Upper lobe of right lung (tissue), 1 donor: Measurements from ENCODE around the gene COQ3. TPM values are rescaled to one million over a fixed set of nuclear protein-coding genes. Genes with fewer than 3 reads are reported as not detected.

ENCODE experiments used
- ATAC-seq: fragments of 200-7000 bp; cut with Tn5 transposase; one replicate; pipeline ENCODE4 v1.9.1; 2020; ENCODE audit warnings: mild to moderate bottlenecking, moderate library complexity
- DNase-seq: peaks from one replicate; pipeline ENCODE4 v3.0.0-alpha.2; 2020
- H3K27ac ChIP-seq: fragments of 200-600 bp; one replicate; pipeline ENCODE4 v1.8.0; 2022
- H3K27me3 ChIP-seq: fragments of 200-600 bp; one replicate; pipeline ENCODE4 v1.8.0; 2022; ENCODE audit warnings: mild to moderate bottlenecking
- H3K36me3 ChIP-seq: fragments of 200-600 bp; one replicate; pipeline ENCODE4 v1.8.0; 2022
- H3K4me1 ChIP-seq: fragments of 200-600 bp; one replicate; pipeline ENCODE4 v1.8.0; 2022
- H3K4me3 ChIP-seq: fragments of 200-600 bp; one replicate; pipeline ENCODE4 v1.8.0; 2022; ENCODE audit warnings: mild to moderate bottlenecking
- H3K9me3 ChIP-seq: fragments of 200-600 bp; one replicate; pipeline ENCODE4 v1.8.0; 2022
- intact Hi-C: fragments of 100-400 bp; cut with DNase I; formaldehyde crosslinking; loops from one replicate; pipeline ENCODE4 v1.11.0; 2022
- total RNA-seq: library from RNA; stranded (reverse); fragmentation: NEBNext Ultra II Directional; extraction: Animal tissue kit (Norgen Biotek cat#: 25700); gene quantifications from one replicate; pipeline ENCODE4 v1.2.1, GENCODE V29; 2021
- TF ChIP-seq, protein P1 (sequence below): fragments of 200-600 bp; IDR thresholded peaks from one replicate; pipeline ENCODE4 v1.8.0; 2022; ENCODE audit warnings: antibody characterized with exemption
- donor health status: DM: no; HTN: yes; CAD: no; lungs with severe emphysema.

The COQ3 gene
- total RNA-seq, 1 donor from 2014 or later = 3.9 TPM

- peaks cover 33% of the 10 kb centered on the region for H3K27me3 ChIP-seq
- H3K4me3 ChIP-seq = no peak overlapping the region
- no peaks in the 10 kb centered on the region for H3K4me1 ChIP-seq
- H3K9me3 ChIP-seq = no peaks in the 10 kb centered on the region
- H3K27ac ChIP-seq = no peak overlapping the region
- no peak for ATAC-seq
- intact Hi-C loops = no loop called here
- no peak for DNase-seq
- TF ChIP-seq, protein P1, sequence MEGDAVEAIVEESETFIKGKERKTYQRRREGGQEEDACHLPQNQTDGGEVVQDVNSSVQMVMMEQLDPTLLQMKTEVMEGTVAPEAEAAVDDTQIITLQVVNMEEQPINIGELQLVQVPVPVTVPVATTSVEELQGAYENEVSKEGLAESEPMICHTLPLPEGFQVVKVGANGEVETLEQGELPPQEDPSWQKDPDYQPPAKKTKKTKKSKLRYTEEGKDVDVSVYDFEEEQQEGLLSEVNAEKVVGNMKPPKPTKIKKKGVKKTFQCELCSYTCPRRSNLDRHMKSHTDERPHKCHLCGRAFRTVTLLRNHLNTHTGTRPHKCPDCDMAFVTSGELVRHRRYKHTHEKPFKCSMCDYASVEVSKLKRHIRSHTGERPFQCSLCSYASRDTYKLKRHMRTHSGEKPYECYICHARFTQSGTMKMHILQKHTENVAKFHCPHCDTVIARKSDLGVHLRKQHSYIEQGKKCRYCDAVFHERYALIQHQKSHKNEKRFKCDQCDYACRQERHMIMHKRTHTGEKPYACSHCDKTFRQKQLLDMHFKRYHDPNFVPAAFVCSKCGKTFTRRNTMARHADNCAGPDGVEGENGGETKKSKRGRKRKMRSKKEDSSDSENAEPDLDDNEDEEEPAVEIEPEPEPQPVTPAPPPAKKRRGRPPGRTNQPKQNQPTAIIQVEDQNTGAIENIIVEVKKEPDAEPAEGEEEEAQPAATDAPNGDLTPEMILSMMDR = no peak
- H3K36me3 ChIP-seq = no peaks in the 10 kb centered on the region
Measured at GRCh38 chr6:99356641-99357040, 37.4 kb downstream of the COQ3 start.

- Histone ChIP-seq H3K36me3 (no peaks in the 10 kb centered on the region), H3K9me3 (no peaks in the 10 kb centered on the region), H3K4me3 (no peak overlapping the region), H3K27me3 (peaks cover 36% of the 10 kb centered on the region), H3K4me1 (no peaks in the 10 kb centered on the region), H3K27ac (no peak overlapping the region)
- TF ChIP-seq, protein P1 = no peak
- DNase-seq = no peak
- ATAC-seq = no peak
- intact Hi-C loops = no loop called here
Measured at GRCh38 chr6:99354983-99355382, 39.0 kb downstream of the COQ3 start.

DNA sequence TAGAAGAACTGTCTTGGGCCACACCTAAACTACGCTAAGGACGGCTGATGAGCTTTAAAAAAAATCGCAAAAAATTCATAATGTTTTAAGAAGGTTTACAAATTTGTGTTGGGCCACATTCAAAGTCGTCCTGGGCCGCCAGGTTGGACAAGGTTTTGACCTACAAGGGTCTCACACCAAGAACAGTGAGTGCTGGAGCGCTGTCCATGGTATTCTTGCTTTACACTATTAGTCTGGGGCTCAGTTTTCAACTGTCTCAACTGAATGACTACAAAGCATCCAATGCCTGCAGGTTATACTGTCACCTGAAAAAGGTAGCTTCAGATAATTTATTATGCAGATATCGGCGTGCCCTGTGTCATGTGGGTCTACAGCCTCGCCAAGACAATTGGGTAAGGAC lies 40.9 kb downstream of the COQ3 start:
- TF ChIP-seq, protein P1 = no peak
- DNase-seq (no peak), ATAC-seq (no peak)
- H3K27me3 ChIP-seq = peaks cover 38% of the 10 kb centered on the region
- no peak overlapping the region for H3K27ac ChIP-seq
- intact Hi-C loops = no loop called here
- H3K9me3 ChIP-seq = no peaks in the 10 kb centered on the region
- no peaks in the 10 kb centered on the region for H3K4me1 ChIP-seq
- no peaks in the 10 kb centered on the region for H3K36me3 ChIP-seq
- H3K4me3 ChIP-seq = no peak overlapping the region

- Histone ChIP-seq H3K9me3 (no peaks in the 10 kb centered on the region), H3K36me3 (no peaks in the 10 kb centered on the region), H3K27ac (no peak overlapping the region), H3K27me3 (peaks cover 35% of the 10 kb centered on the region), H3K4me1 (no peaks in the 10 kb centered on the region), H3K4me3 (peak overlapping the region; percentile 56)
- DNase-seq (no peak), ATAC-seq (peak; percentile 26)
- intact Hi-C loops = no loop called here
- TF ChIP-seq, protein P1 = no peak
Measured at GRCh38 chr6:99350573-99350972, 43.4 kb downstream of the COQ3 start.

DNA sequence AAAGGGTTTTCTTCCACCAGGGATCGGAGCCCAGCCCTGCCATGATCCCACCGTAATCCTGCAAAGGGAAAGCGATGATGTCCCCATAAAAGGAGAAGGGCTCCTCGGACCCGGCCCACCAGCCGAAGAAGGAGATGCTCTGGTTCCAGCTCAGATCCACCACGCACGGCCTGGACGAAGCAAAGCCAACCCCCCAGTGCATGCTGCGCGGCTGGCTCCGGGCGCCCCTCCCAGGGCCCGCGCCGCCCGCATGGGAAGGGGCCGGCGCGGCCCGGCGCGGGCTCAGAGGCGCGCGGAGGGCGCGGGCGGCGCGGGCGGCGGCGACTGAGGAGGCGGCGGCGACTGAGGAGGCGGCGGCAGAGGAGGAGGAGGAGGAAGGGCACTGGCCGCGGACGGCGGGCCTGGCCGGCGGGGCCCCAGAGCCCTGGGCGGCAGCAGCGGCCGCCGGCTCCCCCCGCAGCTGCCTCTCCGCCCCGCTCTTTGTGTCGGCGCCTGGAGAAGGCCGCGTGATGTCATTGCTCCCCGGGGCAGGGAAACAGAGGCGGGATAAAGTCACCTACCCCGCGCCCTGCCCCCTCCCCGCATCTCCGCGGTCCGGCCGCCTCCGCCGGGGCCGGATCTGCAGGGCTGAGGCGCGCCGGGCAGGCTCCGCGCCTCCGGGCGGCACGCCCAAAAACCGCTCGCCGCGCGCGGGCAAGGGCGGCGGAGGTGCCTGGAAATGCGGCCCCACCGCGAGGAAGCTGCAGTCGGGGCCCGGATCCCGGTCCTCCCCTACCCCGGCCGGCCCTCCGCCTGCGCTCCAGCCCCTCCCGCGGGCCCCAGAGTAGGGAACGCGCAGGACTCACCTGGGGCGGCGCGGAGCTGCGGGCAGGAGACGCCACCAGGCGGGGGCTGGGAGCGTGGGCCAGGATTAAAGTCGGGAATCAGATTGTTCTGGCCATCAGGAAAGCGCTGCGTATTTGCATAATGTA lies 44.5 kb downstream of the COQ3 start, which contains the start of gene FAXC:
Gene FAXC, minus strand, starts transcription at position 504 of the 971 bp plus-strand sequence. Its CDS starts 302 bp downstream, at position 202.
- DNase-seq (peak; percentile 85), ATAC-seq (peak; percentile 94)
- intact Hi-C loops = no loop called here
- H3K4me1 ChIP-seq = no peaks in the 10 kb centered on the region
- no peaks in the 10 kb centered on the region for H3K9me3 ChIP-seq
- peak within 1 kb of the TSS; percentile 56 for H3K4me3 ChIP-seq
- H3K36me3 ChIP-seq = no peaks in the 10 kb centered on the region
- peak within 1 kb of the TSS; percentile 24 for H3K27ac ChIP-seq
- TF ChIP-seq, protein P1 = peak; percentile 34
- H3K27me3 ChIP-seq = peaks cover 35% of the 10 kb centered on the region
